ENCODE data around the gene AEBP2. TPM values are rescaled to one million over a fixed set of nuclear protein-coding genes. Genes with fewer than 3 reads are reported as not detected.

Gene AEBP2
- total and polyA plus RNA-seq, 2 of the 4 experiments (the other 2 are of a cell fraction), result 15.5 to 21.7 TPM

DNA sequence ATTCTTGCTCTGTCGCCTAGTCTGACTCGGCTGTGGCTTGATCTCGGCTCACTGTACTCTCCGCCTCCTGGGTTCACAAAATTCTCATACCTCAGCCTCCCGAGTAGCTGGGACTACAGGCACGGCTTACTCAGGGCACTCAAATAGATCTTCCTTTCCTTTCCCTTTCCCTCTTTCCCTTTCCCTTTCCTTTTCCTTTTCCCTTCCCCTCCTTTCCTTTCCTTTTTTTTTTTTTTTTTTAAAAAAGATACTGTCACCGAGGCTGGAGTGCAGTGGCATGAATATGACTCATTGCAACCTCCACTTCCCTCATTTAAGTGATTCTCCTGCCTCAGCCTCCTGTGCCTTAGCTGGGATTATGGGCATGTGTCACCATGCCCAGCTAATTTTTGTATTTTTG lies 86.0 kb downstream of the AEBP2 start:
- H2BK20ac ChIP-seq (ENCODE audit: low read depth, low read length), result no peak overlapping the region
- 98% methylated on average over 5 of the region's 7 CpGs; no CpG with 5 or more reads in 1 of the 2 experiments for WGBS, 2 experiments (ENCODE audit: extremely low coverage in 2 of 2, insufficient read length in 1 of 2)
- H3K14ac ChIP-seq (replicated peaks; ENCODE audit: low read depth, low read length), result no peak overlapping the region
- ATAC-seq (ENCODE audit: low read depth), result no peak
- H4K20me1 ChIP-seq (ENCODE audit: insufficient read depth, low read length), result no peaks in the 10 kb centered on the region
- no peak overlapping the region for H2BK15ac ChIP-seq (ENCODE audit: low read depth, low read length)
- no peak overlapping the region for H2BK120ac ChIP-seq (ENCODE audit: low read depth, low read length)
- H3K4ac ChIP-seq (ENCODE audit: low read depth, low read length), result no peak overlapping the region
- peaks cover 6% of the 10 kb centered on the region for H3K9me1 ChIP-seq (ENCODE audit: insufficient read depth, low read length)
- H3K27me3 ChIP-seq (ENCODE audit: control insufficient read depth, insufficient read depth, low read length), result no peaks in the 10 kb centered on the region
- TF ChIP-seq FOS (IDR thresholded peaks at IDR 0.05; ENCODE audit: low read depth, low read length), result no peak
- TF ChIP-seq CHD1 (IDR thresholded peaks at IDR 0.05; ENCODE audit: low read depth, low read length), result no peak
- TF ChIP-seq POLR2A (IDR thresholded peaks at IDR 0.05; ENCODE audit: low read depth, low read length), result no peak
- no peak for TF ChIP-seq SMC3 (IDR thresholded peaks at IDR 0.05; ENCODE audit: low read depth, low read length)
- no peak for TF ChIP-seq MAZ (IDR thresholded peaks at IDR 0.05; ENCODE audit: borderline replicate concordance, low read depth, low read length)
- TF ChIP-seq, protein P1, sequence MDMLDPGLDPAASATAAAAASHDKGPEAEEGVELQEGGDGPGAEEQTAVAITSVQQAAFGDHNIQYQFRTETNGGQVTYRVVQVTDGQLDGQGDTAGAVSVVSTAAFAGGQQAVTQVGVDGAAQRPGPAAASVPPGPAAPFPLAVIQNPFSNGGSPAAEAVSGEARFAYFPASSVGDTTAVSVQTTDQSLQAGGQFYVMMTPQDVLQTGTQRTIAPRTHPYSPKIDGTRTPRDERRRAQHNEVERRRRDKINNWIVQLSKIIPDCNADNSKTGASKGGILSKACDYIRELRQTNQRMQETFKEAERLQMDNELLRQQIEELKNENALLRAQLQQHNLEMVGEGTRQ (IDR thresholded peaks at IDR 0.05; ENCODE audit: low read depth, low read length), result no peak
- no peak for TF ChIP-seq NFE2L2 (IDR thresholded peaks at IDR 0.05; ENCODE audit: low read depth, low read length)
- no peak for TF ChIP-seq CEBPB (IDR thresholded peaks at IDR 0.05; ENCODE audit: low read depth, low read length)
- TF ChIP-seq MXI1 (IDR thresholded peaks at IDR 0.05; ENCODE audit: borderline replicate concordance, low read depth, low read length), result no peak
- TF ChIP-seq RAD21 (IDR thresholded peaks at IDR 0.05; ENCODE audit: low read length), result no peak
- no peak for TF ChIP-seq RCOR1 (IDR thresholded peaks at IDR 0.05; ENCODE audit: insufficient replicate concordance, low read length)
- no peak for TF ChIP-seq MAFK (IDR thresholded peaks at IDR 0.05; ENCODE audit: low read depth, low read length)
- TF ChIP-seq, protein P2, sequence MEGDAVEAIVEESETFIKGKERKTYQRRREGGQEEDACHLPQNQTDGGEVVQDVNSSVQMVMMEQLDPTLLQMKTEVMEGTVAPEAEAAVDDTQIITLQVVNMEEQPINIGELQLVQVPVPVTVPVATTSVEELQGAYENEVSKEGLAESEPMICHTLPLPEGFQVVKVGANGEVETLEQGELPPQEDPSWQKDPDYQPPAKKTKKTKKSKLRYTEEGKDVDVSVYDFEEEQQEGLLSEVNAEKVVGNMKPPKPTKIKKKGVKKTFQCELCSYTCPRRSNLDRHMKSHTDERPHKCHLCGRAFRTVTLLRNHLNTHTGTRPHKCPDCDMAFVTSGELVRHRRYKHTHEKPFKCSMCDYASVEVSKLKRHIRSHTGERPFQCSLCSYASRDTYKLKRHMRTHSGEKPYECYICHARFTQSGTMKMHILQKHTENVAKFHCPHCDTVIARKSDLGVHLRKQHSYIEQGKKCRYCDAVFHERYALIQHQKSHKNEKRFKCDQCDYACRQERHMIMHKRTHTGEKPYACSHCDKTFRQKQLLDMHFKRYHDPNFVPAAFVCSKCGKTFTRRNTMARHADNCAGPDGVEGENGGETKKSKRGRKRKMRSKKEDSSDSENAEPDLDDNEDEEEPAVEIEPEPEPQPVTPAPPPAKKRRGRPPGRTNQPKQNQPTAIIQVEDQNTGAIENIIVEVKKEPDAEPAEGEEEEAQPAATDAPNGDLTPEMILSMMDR (conservative IDR thresholded peaks at IDR 0.05; ENCODE audit: low read depth, low read length), result no peak
- TF ChIP-seq, protein P3, sequence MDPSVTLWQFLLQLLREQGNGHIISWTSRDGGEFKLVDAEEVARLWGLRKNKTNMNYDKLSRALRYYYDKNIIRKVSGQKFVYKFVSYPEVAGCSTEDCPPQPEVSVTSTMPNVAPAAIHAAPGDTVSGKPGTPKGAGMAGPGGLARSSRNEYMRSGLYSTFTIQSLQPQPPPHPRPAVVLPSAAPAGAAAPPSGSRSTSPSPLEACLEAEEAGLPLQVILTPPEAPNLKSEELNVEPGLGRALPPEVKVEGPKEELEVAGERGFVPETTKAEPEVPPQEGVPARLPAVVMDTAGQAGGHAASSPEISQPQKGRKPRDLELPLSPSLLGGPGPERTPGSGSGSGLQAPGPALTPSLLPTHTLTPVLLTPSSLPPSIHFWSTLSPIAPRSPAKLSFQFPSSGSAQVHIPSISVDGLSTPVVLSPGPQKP (IDR thresholded peaks at IDR 0.05; ENCODE audit: borderline replicate concordance, low read depth, low read length), result no peak
- TF ChIP-seq BHLHE40 (IDR thresholded peaks at IDR 0.05; ENCODE audit: low read depth, low read length), result no peak
- TF ChIP-seq RFX5 (IDR thresholded peaks at IDR 0.05; ENCODE audit: low read depth, low read length), result no peak
- no peak overlapping the region for H3K56ac ChIP-seq (ENCODE audit: extremely low read depth, insufficient read depth, low read length)
- H3K4me1 ChIP-seq (ENCODE audit: control insufficient read depth, insufficient read depth, low read length), result peaks cover 4% of the 10 kb centered on the region; the same call in 1 of the 2 replicates
- peaks cover 7 to 13% of the 10 kb centered on the region in 2 experiments; a peak in 2 of 4 replicates for H3K79me1 ChIP-seq (ENCODE audit: low read depth in 1 of 2, low read length in 2 of 2)
- no peak overlapping the region for H3K23ac ChIP-seq (ENCODE audit: low read depth, low read length)
- no peaks in the 10 kb centered on the region; the same call in 1 of the 2 replicates for H3K36me3 ChIP-seq (ENCODE audit: control insufficient read depth, insufficient read depth, low read length)
- intact Hi-C loops (cut with micrococcal nuclease) (no loop called here), in situ Hi-C loops (cut with MboI; ENCODE audit: low sequenced_read_pairs) (no loop called here), dilution Hi-C loops (cut with HindIII; ENCODE audit: low sequenced_read_pairs, unreplicated experiment) (no loop called here)
- H2BK5ac ChIP-seq (ENCODE audit: low read depth, low read length, poor library complexity, severe bottlenecking), result no peak overlapping the region
- ChIA-PET POLR2A (ENCODE audit: unreplicated experiment) (no interaction called here), CTCF (interaction anchor here (1.5 kb wide), 1 partner anchor 22 kb away, joined by 3 read pairs; no protein-coding TSS in a partner anchor)
- no peak overlapping the region for H2AFZ ChIP-seq (replicated peaks; ENCODE audit: low read length, poor library complexity)
- H3K18ac ChIP-seq (ENCODE audit: low read depth, low read length), result no peak overlapping the region
- no peak overlapping the region for H2AK5ac ChIP-seq (ENCODE audit: low read depth, low read length)
- no peak overlapping the region for H3K4me3 ChIP-seq (ENCODE audit: insufficient read depth, low read depth, low read length)
- H4K91ac ChIP-seq (ENCODE audit: insufficient read depth, low read depth, low read length), result no peak overlapping the region
- no peak overlapping the region for H4K5ac ChIP-seq (ENCODE audit: low read depth, low read length)
- H3K9ac ChIP-seq (ENCODE audit: low read depth, low read length), result no peak overlapping the region
- H3K9me3 ChIP-seq (ENCODE audit: control insufficient read depth, insufficient read depth, low read length), result no peaks in the 10 kb centered on the region
- no peak overlapping the region for H4K8ac ChIP-seq (ENCODE audit: low read depth in 2 of 2, low read length in 2 of 2)
- no peak overlapping the region for H2AK9ac ChIP-seq (replicated peaks; ENCODE audit: low read depth, low read length, poor library complexity)
- H3K4me2 ChIP-seq (ENCODE audit: low read depth, low read length), result no peak overlapping the region
- no peak overlapping the region for H3K27ac ChIP-seq (ENCODE audit: insufficient read depth, low read length)
- no TSS peak for BruUV-seq (replicated peaks)
- DNase-seq, result no peak

Measured in IMR-90 (cell line).